ENCODE results near the gene IQCN.

DNA sequence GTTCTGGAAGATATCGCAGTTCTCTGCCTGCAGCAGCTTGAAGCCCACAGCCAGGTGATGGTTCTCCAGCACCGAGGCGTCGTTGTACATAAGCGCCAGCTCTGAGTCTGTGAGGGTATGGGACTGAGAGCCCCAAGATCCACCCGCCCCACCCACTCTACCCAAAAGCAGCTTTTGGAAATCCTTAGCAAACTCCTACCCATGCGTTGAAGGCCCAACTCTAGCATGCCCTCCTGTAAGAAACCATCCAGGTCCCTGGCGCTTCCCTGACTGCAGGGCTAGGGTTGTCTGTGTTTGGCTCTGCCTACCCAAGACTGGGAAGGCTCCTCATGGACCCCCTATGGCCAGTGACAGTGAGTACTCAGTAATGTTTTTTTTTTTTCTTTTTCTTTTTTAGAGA, 57.5 kb downstream of the IQCN start:
- TF ChIP-seq, protein P1, sequence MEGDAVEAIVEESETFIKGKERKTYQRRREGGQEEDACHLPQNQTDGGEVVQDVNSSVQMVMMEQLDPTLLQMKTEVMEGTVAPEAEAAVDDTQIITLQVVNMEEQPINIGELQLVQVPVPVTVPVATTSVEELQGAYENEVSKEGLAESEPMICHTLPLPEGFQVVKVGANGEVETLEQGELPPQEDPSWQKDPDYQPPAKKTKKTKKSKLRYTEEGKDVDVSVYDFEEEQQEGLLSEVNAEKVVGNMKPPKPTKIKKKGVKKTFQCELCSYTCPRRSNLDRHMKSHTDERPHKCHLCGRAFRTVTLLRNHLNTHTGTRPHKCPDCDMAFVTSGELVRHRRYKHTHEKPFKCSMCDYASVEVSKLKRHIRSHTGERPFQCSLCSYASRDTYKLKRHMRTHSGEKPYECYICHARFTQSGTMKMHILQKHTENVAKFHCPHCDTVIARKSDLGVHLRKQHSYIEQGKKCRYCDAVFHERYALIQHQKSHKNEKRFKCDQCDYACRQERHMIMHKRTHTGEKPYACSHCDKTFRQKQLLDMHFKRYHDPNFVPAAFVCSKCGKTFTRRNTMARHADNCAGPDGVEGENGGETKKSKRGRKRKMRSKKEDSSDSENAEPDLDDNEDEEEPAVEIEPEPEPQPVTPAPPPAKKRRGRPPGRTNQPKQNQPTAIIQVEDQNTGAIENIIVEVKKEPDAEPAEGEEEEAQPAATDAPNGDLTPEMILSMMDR (conservative IDR thresholded peaks at IDR 0.05; ENCODE audit: low read depth in 2 of 2) = no peak
- TF ChIP-seq POLR2AphosphoS5 (IDR thresholded peaks at IDR 0.05; ENCODE audit: low read depth) (no peak), EZH2phosphoT487 (IDR thresholded peaks at IDR 0.05; ENCODE audit: unreplicated experiment) (no peak), EZH2 (IDR thresholded peaks at IDR 0.05; ENCODE audit: low read depth, unreplicated experiment) (no peak), NANOG (IDR thresholded peaks at IDR 0.05; ENCODE audit: borderline replicate concordance) (no peak), JUNB (IDR thresholded peaks at IDR 0.05; ENCODE audit: unreplicated experiment) (no peak), CREB1 (CRISPR knock-in tag; IDR thresholded peaks at IDR 0.05; ENCODE audit: low read depth) (no peak)
